WI38 (cell line): ENCODE measurements around the gene KCNIP1.

Source experiments
- H3K4me3 ChIP-seq: 2 replicates; pipeline ENCODE4 v1.5.1; 2011; ENCODE audit warnings: low read depth, mild to moderate bottlenecking, control low read depth, low read length
- CTCF ChIP-seq: IDR thresholded peaks from 2 replicates; pipeline ENCODE4 v1.5.1; 2012; ENCODE audit warnings: low read depth, mild to moderate bottlenecking, control low read depth, low read length

KCNIP1 gene

GRCh38 chr5:170731052-170731451 is 227.2 kb downstream of the KCNIP1 start:
- TF ChIP-seq CTCF, result no peak
- H3K4me3 ChIP-seq, result no peak overlapping the region

- TF ChIP-seq CTCF, result no peak
These were observed 228.9 kb downstream of the KCNIP1 start for GRCh38 chr5:170732685-170733084.

GRCh38 chr5:170736966-170737365 is 233.1 kb downstream of the KCNIP1 start:
- no peak for TF ChIP-seq CTCF
- H3K4me3 ChIP-seq, result no peak overlapping the region

More at GRCh38 chr5:170732685-170733084, 228.9 kb downstream of the KCNIP1 start:
- H3K4me3 ChIP-seq, result no peak overlapping the region

- H3K4me3 ChIP-seq, result no peak overlapping the region
- no peak for TF ChIP-seq CTCF
These were observed 233.8 kb downstream of the KCNIP1 start for GRCh38 chr5:170737591-170737990.

- H3K4me3 ChIP-seq, result no peak overlapping the region
- no peak for TF ChIP-seq CTCF
These were observed 235.0 kb downstream of the KCNIP1 start for GRCh38 chr5:170738840-170739239.

GRCh38 chr5:170739446-170739845 is 235.6 kb downstream of the KCNIP1 start:
- no peak for TF ChIP-seq CTCF
- no peak overlapping the region for H3K4me3 ChIP-seq

- no peak overlapping the region for H3K4me3 ChIP-seq
- TF ChIP-seq CTCF, result no peak
These were observed 236.9 kb downstream of the KCNIP1 start for GRCh38 chr5:170740551-170741205.
